ENCODE data around the gene SDK1.

DNA sequence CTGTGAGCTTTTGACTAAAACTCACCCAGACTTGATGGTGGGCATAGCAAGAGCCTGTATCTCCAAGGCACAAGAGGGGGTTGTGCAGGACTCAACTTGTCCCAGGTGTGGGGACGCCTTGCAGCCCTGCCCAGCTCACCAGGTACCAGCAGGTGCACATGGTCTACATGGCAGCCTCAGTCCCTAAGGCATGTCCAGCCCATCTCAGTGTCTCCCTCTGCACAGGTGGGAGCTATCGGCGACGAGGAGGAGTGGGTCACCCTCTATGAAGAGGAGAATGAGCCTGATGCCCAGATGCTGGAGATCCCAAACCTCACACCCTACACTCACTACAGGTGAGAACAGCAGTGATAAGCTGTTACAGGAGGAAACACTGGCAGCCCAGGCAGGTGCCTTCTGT lies 809.4 kb downstream of the SDK1 start:
- TF ChIP-seq, protein P1, sequence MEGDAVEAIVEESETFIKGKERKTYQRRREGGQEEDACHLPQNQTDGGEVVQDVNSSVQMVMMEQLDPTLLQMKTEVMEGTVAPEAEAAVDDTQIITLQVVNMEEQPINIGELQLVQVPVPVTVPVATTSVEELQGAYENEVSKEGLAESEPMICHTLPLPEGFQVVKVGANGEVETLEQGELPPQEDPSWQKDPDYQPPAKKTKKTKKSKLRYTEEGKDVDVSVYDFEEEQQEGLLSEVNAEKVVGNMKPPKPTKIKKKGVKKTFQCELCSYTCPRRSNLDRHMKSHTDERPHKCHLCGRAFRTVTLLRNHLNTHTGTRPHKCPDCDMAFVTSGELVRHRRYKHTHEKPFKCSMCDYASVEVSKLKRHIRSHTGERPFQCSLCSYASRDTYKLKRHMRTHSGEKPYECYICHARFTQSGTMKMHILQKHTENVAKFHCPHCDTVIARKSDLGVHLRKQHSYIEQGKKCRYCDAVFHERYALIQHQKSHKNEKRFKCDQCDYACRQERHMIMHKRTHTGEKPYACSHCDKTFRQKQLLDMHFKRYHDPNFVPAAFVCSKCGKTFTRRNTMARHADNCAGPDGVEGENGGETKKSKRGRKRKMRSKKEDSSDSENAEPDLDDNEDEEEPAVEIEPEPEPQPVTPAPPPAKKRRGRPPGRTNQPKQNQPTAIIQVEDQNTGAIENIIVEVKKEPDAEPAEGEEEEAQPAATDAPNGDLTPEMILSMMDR (conservative IDR thresholded peaks at IDR 0.05; ENCODE audit: low read depth in 2 of 2), result no peak
- TF ChIP-seq, protein P2, sequence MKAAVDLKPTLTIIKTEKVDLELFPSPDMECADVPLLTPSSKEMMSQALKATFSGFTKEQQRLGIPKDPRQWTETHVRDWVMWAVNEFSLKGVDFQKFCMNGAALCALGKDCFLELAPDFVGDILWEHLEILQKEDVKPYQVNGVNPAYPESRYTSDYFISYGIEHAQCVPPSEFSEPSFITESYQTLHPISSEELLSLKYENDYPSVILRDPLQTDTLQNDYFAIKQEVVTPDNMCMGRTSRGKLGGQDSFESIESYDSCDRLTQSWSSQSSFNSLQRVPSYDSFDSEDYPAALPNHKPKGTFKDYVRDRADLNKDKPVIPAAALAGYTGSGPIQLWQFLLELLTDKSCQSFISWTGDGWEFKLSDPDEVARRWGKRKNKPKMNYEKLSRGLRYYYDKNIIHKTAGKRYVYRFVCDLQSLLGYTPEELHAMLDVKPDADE (IDR thresholded peaks at IDR 0.05), result no peak
- no peak for TF ChIP-seq ZNF331 (CRISPR knock-in tag; IDR thresholded peaks at IDR 0.05; ENCODE audit: low read depth)
- TF ChIP-seq, protein P3, sequence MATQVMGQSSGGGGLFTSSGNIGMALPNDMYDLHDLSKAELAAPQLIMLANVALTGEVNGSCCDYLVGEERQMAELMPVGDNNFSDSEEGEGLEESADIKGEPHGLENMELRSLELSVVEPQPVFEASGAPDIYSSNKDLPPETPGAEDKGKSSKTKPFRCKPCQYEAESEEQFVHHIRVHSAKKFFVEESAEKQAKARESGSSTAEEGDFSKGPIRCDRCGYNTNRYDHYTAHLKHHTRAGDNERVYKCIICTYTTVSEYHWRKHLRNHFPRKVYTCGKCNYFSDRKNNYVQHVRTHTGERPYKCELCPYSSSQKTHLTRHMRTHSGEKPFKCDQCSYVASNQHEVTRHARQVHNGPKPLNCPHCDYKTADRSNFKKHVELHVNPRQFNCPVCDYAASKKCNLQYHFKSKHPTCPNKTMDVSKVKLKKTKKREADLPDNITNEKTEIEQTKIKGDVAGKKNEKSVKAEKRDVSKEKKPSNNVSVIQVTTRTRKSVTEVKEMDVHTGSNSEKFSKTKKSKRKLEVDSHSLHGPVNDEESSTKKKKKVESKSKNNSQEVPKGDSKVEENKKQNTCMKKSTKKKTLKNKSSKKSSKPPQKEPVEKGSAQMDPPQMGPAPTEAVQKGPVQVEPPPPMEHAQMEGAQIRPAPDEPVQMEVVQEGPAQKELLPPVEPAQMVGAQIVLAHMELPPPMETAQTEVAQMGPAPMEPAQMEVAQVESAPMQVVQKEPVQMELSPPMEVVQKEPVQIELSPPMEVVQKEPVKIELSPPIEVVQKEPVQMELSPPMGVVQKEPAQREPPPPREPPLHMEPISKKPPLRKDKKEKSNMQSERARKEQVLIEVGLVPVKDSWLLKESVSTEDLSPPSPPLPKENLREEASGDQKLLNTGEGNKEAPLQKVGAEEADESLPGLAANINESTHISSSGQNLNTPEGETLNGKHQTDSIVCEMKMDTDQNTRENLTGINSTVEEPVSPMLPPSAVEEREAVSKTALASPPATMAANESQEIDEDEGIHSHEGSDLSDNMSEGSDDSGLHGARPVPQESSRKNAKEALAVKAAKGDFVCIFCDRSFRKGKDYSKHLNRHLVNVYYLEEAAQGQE (IDR thresholded peaks at IDR 0.05; ENCODE audit: unreplicated experiment), result no peak
- TF ChIP-seq EZH2 (IDR thresholded peaks at IDR 0.05; ENCODE audit: low read depth, unreplicated experiment), result no peak
- TF ChIP-seq JUNB (IDR thresholded peaks at IDR 0.05; ENCODE audit: unreplicated experiment), result no peak
- TF ChIP-seq POLR2AphosphoS5 (IDR thresholded peaks at IDR 0.05; ENCODE audit: low read depth), result no peak
- TF ChIP-seq STAT1 (IDR thresholded peaks at IDR 0.05; ENCODE audit: unreplicated experiment), result no peak

All from GM23338 (cell line).